ENCODE results near the gene WDR1. TPM values are rescaled to one million over a fixed set of nuclear protein-coding genes. Genes with fewer than 3 reads are reported as not detected.

Gene WDR1
- total RNA-seq, 1 donor = 314 TPM

GRCh38 chr4:10122236-10122932 lies 5.8 kb upstream of the WDR1 start:
- Histone ChIP-seq H3K4me3 (ENCODE audit: insufficient read depth, low read length) (no peak overlapping the region), H3K4me2 (ENCODE audit: insufficient read depth, low read length) (no peak overlapping the region), H2AFZ (ENCODE audit: low read length) (no peak overlapping the region), H4K20me1 (ENCODE audit: insufficient read depth, low read length) (no peaks in the 10 kb centered on the region), H3K4me1 (ENCODE audit: insufficient read depth, low read length) (peaks cover 9% of the 10 kb centered on the region), H3K27me3 (ENCODE audit: insufficient read depth, low read length) (no peaks in the 10 kb centered on the region), H3K9me3 (ENCODE audit: low read depth, low read length) (no peaks in the 10 kb centered on the region), H3K27ac (ENCODE audit: low read depth, low read length) (no peak overlapping the region), H3K79me2 (ENCODE audit: insufficient read depth, low read length) (no peaks in the 10 kb centered on the region), H3K36me3 (ENCODE audit: insufficient read depth, low read length) (no peaks in the 10 kb centered on the region)
- no peak for DNase-seq (ENCODE audit: insufficient read length, low spot score, missing footprints)
- no peak for TF ChIP-seq CTCF (IDR thresholded peaks at IDR 0.05; ENCODE audit: extremely low read depth, low read depth, low read length)

GRCh38 chr4:10121568-10122208 lies 5.1 kb upstream of the WDR1 start:
- H3K27me3 ChIP-seq (ENCODE audit: insufficient read depth, low read length) = no peaks in the 10 kb centered on the region
- DNase-seq (ENCODE audit: insufficient read length, low spot score, missing footprints) = no peak
- no peak overlapping the region for H2AFZ ChIP-seq (ENCODE audit: low read length)
- H4K20me1 ChIP-seq (ENCODE audit: insufficient read depth, low read length) = no peaks in the 10 kb centered on the region
- H3K4me2 ChIP-seq (ENCODE audit: insufficient read depth, low read length) = no peak overlapping the region
- H3K79me2 ChIP-seq (ENCODE audit: insufficient read depth, low read length) = no peaks in the 10 kb centered on the region
- no peak overlapping the region for H3K27ac ChIP-seq (ENCODE audit: low read depth, low read length)
- no peak overlapping the region for H3K4me3 ChIP-seq (ENCODE audit: insufficient read depth, low read length)
- no peaks in the 10 kb centered on the region for H3K36me3 ChIP-seq (ENCODE audit: insufficient read depth, low read length)
- peaks cover 12% of the 10 kb centered on the region for H3K4me1 ChIP-seq (ENCODE audit: insufficient read depth, low read length)
- no peaks in the 10 kb centered on the region for H3K9me3 ChIP-seq (ENCODE audit: low read depth, low read length)
- no peak for TF ChIP-seq CTCF (IDR thresholded peaks at IDR 0.05; ENCODE audit: extremely low read depth, low read depth, low read length)

GRCh38 chr4:10120943-10121567 lies 4.5 kb upstream of the WDR1 start:
- H3K4me3 ChIP-seq (ENCODE audit: insufficient read depth, low read length) = no peak overlapping the region
- H3K36me3 ChIP-seq (ENCODE audit: insufficient read depth, low read length) = no peaks in the 10 kb centered on the region
- no peaks in the 10 kb centered on the region for H3K27me3 ChIP-seq (ENCODE audit: insufficient read depth, low read length)
- no peaks in the 10 kb centered on the region for H4K20me1 ChIP-seq (ENCODE audit: insufficient read depth, low read length)
- no peak overlapping the region for H3K27ac ChIP-seq (ENCODE audit: low read depth, low read length)
- H3K79me2 ChIP-seq (ENCODE audit: insufficient read depth, low read length) = peaks cover 2% of the 10 kb centered on the region
- TF ChIP-seq CTCF (IDR thresholded peaks at IDR 0.05; ENCODE audit: extremely low read depth, low read depth, low read length) = no peak
- DNase-seq (ENCODE audit: insufficient read length, low spot score, missing footprints) = no peak
- peaks cover 12% of the 10 kb centered on the region for H3K4me1 ChIP-seq (ENCODE audit: insufficient read depth, low read length)
- no peak overlapping the region for H2AFZ ChIP-seq (ENCODE audit: low read length)
- no peak overlapping the region for H3K4me2 ChIP-seq (ENCODE audit: insufficient read depth, low read length)
- no peaks in the 10 kb centered on the region for H3K9me3 ChIP-seq (ENCODE audit: low read depth, low read length)

- Histone ChIP-seq H3K4me2 (ENCODE audit: insufficient read depth, low read length) (no peak overlapping the region), H3K79me2 (ENCODE audit: insufficient read depth, low read length) (peaks cover 15% of the 10 kb centered on the region), H3K9me3 (ENCODE audit: low read depth, low read length) (no peaks in the 10 kb centered on the region), H3K4me1 (ENCODE audit: insufficient read depth, low read length) (peaks cover 21% of the 10 kb centered on the region), H2AFZ (ENCODE audit: low read length) (no peak overlapping the region), H4K20me1 (ENCODE audit: insufficient read depth, low read length) (peaks cover 10% of the 10 kb centered on the region), H3K4me3 (ENCODE audit: insufficient read depth, low read length) (no peak overlapping the region), H3K27ac (ENCODE audit: low read depth, low read length) (no peak overlapping the region), H3K27me3 (ENCODE audit: insufficient read depth, low read length) (no peaks in the 10 kb centered on the region), H3K36me3 (ENCODE audit: insufficient read depth, low read length) (peaks cover 11% of the 10 kb centered on the region)
- TF ChIP-seq CTCF (IDR thresholded peaks at IDR 0.05; ENCODE audit: extremely low read depth, low read depth, low read length) = no peak
- DNase-seq (ENCODE audit: insufficient read length, low spot score, missing footprints) = no peak
Observed at GRCh38 chr4:10119773-10120172, 3.2 kb upstream of the WDR1 start.
